Parathyroid adenoma (tissue), 2 donors: ENCODE data around the gene DDX49.

Experiments
- H2AFZ ChIP-seq: fragments of 300-600 bp; sonication (generic); one replicate; pipeline ENCODE4 v1.7.0; 2017; ENCODE audit warnings: antibody characterized with exemption, mild to moderate bottlenecking
- H3K27ac ChIP-seq: fragments of 300-600 bp; sonication (generic); one replicate; pipeline ENCODE4 v1.7.0; 2017
- H3K27me3 ChIP-seq: fragments of 300-600 bp; sonication (generic); one replicate; pipeline ENCODE4 v1.7.0; 2017; ENCODE audit warnings: low read length; ENCODE audit not compliant: control insufficient read depth, insufficient read depth
- H3K36me3 ChIP-seq: fragments of 300-600 bp; sonication (generic); one replicate; pipeline ENCODE4 v1.7.0; 2017; ENCODE audit warnings: low read length; ENCODE audit not compliant: control insufficient read depth, insufficient read depth
- H3K4me1 ChIP-seq: fragments of 300-600 bp; sonication (generic); one replicate; pipeline ENCODE4 v1.7.0; 2017; ENCODE audit warnings: control low read depth
- H3K4me2 ChIP-seq: fragments of 300-600 bp; sonication (generic); one replicate; pipeline ENCODE4 v1.7.0; 2017; ENCODE audit warnings: low read length
- H3K4me3 ChIP-seq: fragments of 300-600 bp; sonication (generic); one replicate; pipeline ENCODE4 v1.7.0; 2017; ENCODE audit warnings: low read depth, low read length
- H3K79me2 ChIP-seq: fragments of 300-600 bp; sonication (generic); one replicate; pipeline ENCODE4 v1.7.0; 2017; ENCODE audit warnings: control low read depth
- H3K9ac ChIP-seq: fragments of 300-600 bp; sonication (generic); one replicate; pipeline ENCODE4 v1.7.0; 2017; ENCODE audit warnings: mild to moderate bottlenecking
- H3K9me3 ChIP-seq: fragments of 300-600 bp; sonication (generic); one replicate; pipeline ENCODE4 v1.7.0; 2017; ENCODE audit warnings: low read length; ENCODE audit not compliant: control insufficient read depth
- CTCF ChIP-seq: fragments of 300-600 bp; sonication (generic); IDR thresholded peaks from one replicate; pipeline ENCODE4 v1.7.0; 2017; ENCODE audit warnings: antibody characterized with exemption, mild to moderate bottlenecking
- donor health status: primary hyperparathyroidism.

DDX49 gene

DNA sequence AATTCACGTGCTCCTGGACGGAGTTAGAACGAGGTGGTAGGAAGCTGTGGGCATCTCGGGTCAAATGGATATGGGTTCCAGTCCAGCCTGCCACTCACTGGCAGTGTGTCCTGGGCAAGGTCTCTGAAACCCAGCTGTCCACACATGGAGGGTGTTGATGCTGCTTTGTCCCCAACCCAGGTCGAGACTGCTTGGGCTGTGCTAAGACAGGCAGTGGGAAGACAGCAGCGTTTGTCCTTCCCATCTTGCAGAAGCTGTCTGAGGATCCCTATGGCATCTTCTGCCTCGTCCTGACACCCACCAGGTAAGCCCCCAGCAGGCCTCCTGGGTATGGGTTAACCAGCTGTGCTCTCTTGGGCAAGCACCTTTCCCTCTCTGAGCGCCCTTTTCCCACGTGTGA lies 885 bp downstream of the DDX49 start:
- TF ChIP-seq CTCF, result no peak
- Histone ChIP-seq H3K9ac (no peak overlapping the region), H3K4me3 (peak overlapping the region; percentile 73), H3K27me3 (no peaks in the 10 kb centered on the region), H2AFZ (no peak overlapping the region), H3K9me3 (no peaks in the 10 kb centered on the region), H3K36me3 (no peaks in the 10 kb centered on the region), H3K27ac (no peak overlapping the region), H3K4me1 (peaks cover 10% of the 10 kb centered on the region), H3K4me2 (peak overlapping the region; percentile 76), H3K79me2 (peaks cover 17% of the 10 kb centered on the region)

DNA sequence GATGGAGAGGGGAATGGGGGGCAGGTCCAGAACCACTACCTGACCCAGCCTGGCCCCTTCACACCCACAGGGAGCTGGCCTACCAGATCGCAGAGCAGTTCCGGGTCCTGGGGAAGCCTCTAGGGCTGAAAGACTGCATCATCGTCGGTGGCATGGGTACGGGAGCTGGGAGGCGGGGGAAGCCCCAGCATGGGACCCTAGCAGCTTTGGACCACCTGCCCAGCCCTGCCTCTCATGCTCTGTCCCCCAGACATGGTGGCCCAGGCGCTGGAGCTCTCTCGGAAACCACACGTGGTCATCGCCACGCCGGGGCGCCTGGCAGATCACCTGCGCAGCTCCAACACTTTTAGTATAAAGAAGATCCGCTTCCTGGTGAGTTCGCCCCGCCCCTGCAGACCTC lies 2.1 kb downstream of the DDX49 start:
- Histone ChIP-seq H3K4me2 (no peak overlapping the region), H3K9ac (no peak overlapping the region), H3K4me3 (no peak overlapping the region), H3K79me2 (peaks cover 10% of the 10 kb centered on the region), H2AFZ (no peak overlapping the region), H3K36me3 (no peaks in the 10 kb centered on the region), H3K27ac (no peak overlapping the region), H3K9me3 (no peaks in the 10 kb centered on the region), H3K4me1 (peaks cover 10% of the 10 kb centered on the region), H3K27me3 (no peaks in the 10 kb centered on the region)
- no peak for TF ChIP-seq CTCF

GRCh38 chr19:18922228-18922985 lies 2.9 kb downstream of the DDX49 start:
- no peaks in the 10 kb centered on the region for H3K36me3 ChIP-seq

DNA sequence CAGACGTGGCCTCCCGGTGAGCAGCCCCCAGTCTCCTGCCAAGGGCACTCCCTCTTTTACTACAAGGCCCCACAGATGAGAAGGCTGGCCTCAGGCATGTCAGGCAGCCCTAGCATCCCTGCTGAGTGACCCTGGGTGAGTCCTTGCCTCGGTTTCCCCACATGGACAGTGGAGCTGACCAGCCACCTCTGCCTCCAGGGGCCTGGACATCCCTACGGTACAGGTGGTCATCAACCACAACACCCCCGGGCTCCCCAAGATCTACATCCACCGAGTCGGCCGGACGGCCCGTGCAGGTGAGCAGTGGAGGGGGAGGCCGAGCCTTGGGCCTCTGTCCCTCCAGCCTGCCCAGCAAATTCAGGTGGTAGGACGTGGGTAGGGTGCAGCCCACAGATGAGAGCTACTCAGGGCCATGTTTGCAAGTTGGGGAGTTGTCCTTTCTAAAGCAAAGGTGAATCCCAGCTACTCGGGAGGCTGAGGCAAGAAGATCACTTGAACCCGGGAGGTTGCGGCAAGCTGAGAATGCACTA lies 5.2 kb downstream of the DDX49 start:
- Histone ChIP-seq H3K27me3 (no peaks in the 10 kb centered on the region), H3K36me3 (no peaks in the 10 kb centered on the region), H3K27ac (no peak overlapping the region)

More at GRCh38 chr19:18922228-18922985, 2.9 kb downstream of the DDX49 start:
- Histone ChIP-seq H3K4me1 (peaks cover 10% of the 10 kb centered on the region), H3K9ac (no peak overlapping the region), H3K79me2 (peaks cover 10% of the 10 kb centered on the region), H3K4me3 (no peak overlapping the region), H2AFZ (no peak overlapping the region), H3K9me3 (no peaks in the 10 kb centered on the region), H3K4me2 (no peak overlapping the region), H3K27me3 (no peaks in the 10 kb centered on the region), H3K27ac (no peak overlapping the region)
- no peak for TF ChIP-seq CTCF

More for the DNA sequence above, 5.2 kb downstream of the DDX49 start:
- peaks cover 8% of the 10 kb centered on the region for H3K79me2 ChIP-seq
- no peak overlapping the region for H2AFZ ChIP-seq
- H3K9me3 ChIP-seq, result no peaks in the 10 kb centered on the region
- no peak overlapping the region for H3K4me2 ChIP-seq
- no peak overlapping the region for H3K9ac ChIP-seq
- no peak overlapping the region for H3K4me3 ChIP-seq
- no peak for TF ChIP-seq CTCF
- peaks cover 6% of the 10 kb centered on the region for H3K4me1 ChIP-seq
